ENCODE results near the gene SLC6A12. TPM values are rescaled to one million over a fixed set of nuclear protein-coding genes. Genes with fewer than 3 reads are reported as not detected.

SLC6A12 gene
- total and polyA plus RNA-seq, 7 donors, result 0.07 to 0.90 (median 0.30) TPM

- H3K27me3 ChIP-seq (ENCODE audit: insufficient read depth in 3 of 3, low read length in 2 of 3), result peaks cover 0 to 8% (median 4%) of the 10 kb centered on the region in 3 donors
- no peaks in the 10 kb centered on the region for H3K36me3 ChIP-seq (ENCODE audit: insufficient read depth in 1 of 2, low read depth in 1 of 2)
- H3K4me3 ChIP-seq, result no peak overlapping the region
- H3K27ac ChIP-seq, result no peak overlapping the region
- 68 to 74% (median 71%) methylated on average over 9 of the region's 9 CpGs for WGBS, 3 donors
- no peaks in the 10 kb centered on the region for H3K9me3 ChIP-seq
- ATAC-seq (no peak), DNase-seq (no peak)
- TF ChIP-seq CTCF (IDR thresholded peaks at IDR 0.05), result no peak
- H3K4me1 ChIP-seq, result no peaks in the 10 kb centered on the region
- intact Hi-C loops (cut with DNase I), result no loop called here
These were observed 59.0 kb downstream of the SLC6A12 start for GRCh38 chr12:155006-155405.

- TF ChIP-seq CTCF (IDR thresholded peaks at IDR 0.05), result no peak
- WGBS, 3 donors, result 81 to 88% (median 81%) methylated on average over 12 of the region's 12 CpGs
- DNase-seq, result no peak
- no peaks in the 10 kb centered on the region for H3K4me1 ChIP-seq
- H3K27me3 ChIP-seq (ENCODE audit: insufficient read depth in 3 of 3, low read length in 2 of 3), result peaks cover 0 to 8% (median 4%) of the 10 kb centered on the region in 3 donors
- no peak overlapping the region for H3K27ac ChIP-seq
- H3K4me3 ChIP-seq, result no peak overlapping the region
- H3K9me3 ChIP-seq, result no peaks in the 10 kb centered on the region
- no peak for ATAC-seq
- H3K36me3 ChIP-seq (ENCODE audit: insufficient read depth in 1 of 2, low read depth in 1 of 2), result no peaks in the 10 kb centered on the region
- intact Hi-C loops (cut with DNase I), result no loop called here
These were observed 59.9 kb downstream of the SLC6A12 start for GRCh38 chr12:154058-154457.

- DNase-seq (peak; percentile 47 to 64), ATAC-seq (peak; percentile 52 to 77 (median 70))
- H3K36me3 ChIP-seq (ENCODE audit: insufficient read depth in 1 of 2, low read depth in 1 of 2), result no peaks in the 10 kb centered on the region
- intact Hi-C loops (cut with DNase I), result no loop called here
- no peak overlapping the region for H3K4me3 ChIP-seq
- peaks cover 0 to 8% (median 4%) of the 10 kb centered on the region in 3 donors for H3K27me3 ChIP-seq (ENCODE audit: insufficient read depth in 3 of 3, low read length in 2 of 3)
- H3K9me3 ChIP-seq, result no peaks in the 10 kb centered on the region
- WGBS, 3 donors, result 14 to 17% (median 17%) methylated on average over 11 of the region's 11 CpGs
- peak; percentile 34 for TF ChIP-seq CTCF (IDR thresholded peaks at IDR 0.05)
- no peaks in the 10 kb centered on the region for H3K4me1 ChIP-seq
- no peak overlapping the region for H3K27ac ChIP-seq
These were observed 60.7 kb downstream of the SLC6A12 start for GRCh38 chr12:153080-153746.

GRCh38 chr12:152440-152839, 61.5 kb downstream of the SLC6A12 start:
- WGBS, 3 donors, result 44 to 60% (median 51%) methylated on average over 3 of the region's 3 CpGs
- no peak overlapping the region for H3K4me3 ChIP-seq
- intact Hi-C loops (cut with DNase I), result no loop called here

More at GRCh38 chr12:152440-152839, 61.5 kb downstream of the SLC6A12 start:
- no peaks in the 10 kb centered on the region for H3K36me3 ChIP-seq (ENCODE audit: insufficient read depth in 1 of 2, low read depth in 1 of 2)
- H3K27me3 ChIP-seq (ENCODE audit: insufficient read depth in 3 of 3, low read length in 2 of 3), result peaks cover 0 to 11% (median 4%) of the 10 kb centered on the region in 3 donors
- no peaks in the 10 kb centered on the region for H3K4me1 ChIP-seq
- no peak for TF ChIP-seq CTCF (IDR thresholded peaks at IDR 0.05)
- ATAC-seq (no peak), DNase-seq (no peak)
- no peak overlapping the region for H3K27ac ChIP-seq
- H3K9me3 ChIP-seq, result no peaks in the 10 kb centered on the region
